ENCODE results near the gene MEIS1.

DNA sequence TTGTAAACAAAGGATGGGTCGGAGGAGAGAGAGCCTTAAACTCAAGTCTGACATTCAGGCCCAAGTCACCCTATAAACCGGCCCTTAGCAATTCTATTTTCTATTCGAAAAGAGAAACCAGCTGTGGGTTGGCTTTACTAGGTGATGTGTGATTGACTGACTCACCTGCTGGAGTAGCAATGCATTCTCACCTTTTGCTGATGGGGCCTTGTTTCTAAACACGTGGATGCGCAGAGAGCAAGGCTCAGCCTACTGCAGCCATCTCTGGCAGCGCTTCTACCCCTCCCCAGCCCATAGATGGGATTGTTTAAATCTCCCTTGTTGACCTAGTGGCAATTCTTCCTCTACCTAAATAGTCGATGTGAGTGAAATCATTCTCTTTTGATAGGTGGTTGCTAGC, 138.5 kb downstream of the MEIS1 start:
- TF ChIP-seq EZH2 (IDR thresholded peaks at IDR 0.05), result no peak
- no peak for TF ChIP-seq POLR2AphosphoS5 (IDR thresholded peaks at IDR 0.05; ENCODE audit: borderline replicate concordance, low read depth, low read length)
